WERI-Rb-1 (cell line): ENCODE measurements around the gene GFRA1.

Experiments used
- DNase-seq: peaks from one replicate; pipeline ENCODE4 v3.0.0-alpha.2; 2020
- H3K27ac ChIP-seq: fragments of 250-450 bp; sonication (Bioruptor Pico); 2 replicates; pipeline ENCODE4 v1.5.1; 2020; ENCODE audit warnings: mild to moderate bottlenecking, moderate library complexity
- H3K27me3 ChIP-seq: fragments of 250-450 bp; sonication (Bioruptor Pico); 2 replicates; pipeline ENCODE4 v1.5.1; 2021; ENCODE audit warnings: mild to moderate bottlenecking, low read depth, moderate library complexity; ENCODE audit not compliant: insufficient read depth, severe bottlenecking
- H3K36me3 ChIP-seq: fragments of 250-450 bp; sonication (Bioruptor Pico); 2 replicates; pipeline ENCODE4 v1.5.1; 2020; ENCODE audit warnings: mild to moderate bottlenecking, moderate library complexity
- H3K4me3 ChIP-seq: 2 replicates; pipeline ENCODE4 v1.5.1; 2011; ENCODE audit warnings: low read depth, mild to moderate bottlenecking, control low read depth, low read length
- H3K9me3 ChIP-seq: fragments of 250-450 bp; sonication (Bioruptor Pico); 2 replicates; pipeline ENCODE4 v1.5.1; 2021; ENCODE audit warnings: mild to moderate bottlenecking, moderate library complexity; ENCODE audit not compliant: severe bottlenecking
- TF ChIP-seq, protein P1 (sequence below): IDR thresholded peaks from 2 replicates; pipeline ENCODE4 v1.5.1; 2011; ENCODE audit warnings: low read depth, mild to moderate bottlenecking, control low read depth, inconsistent platforms, low read length

The GFRA1 gene

DNA sequence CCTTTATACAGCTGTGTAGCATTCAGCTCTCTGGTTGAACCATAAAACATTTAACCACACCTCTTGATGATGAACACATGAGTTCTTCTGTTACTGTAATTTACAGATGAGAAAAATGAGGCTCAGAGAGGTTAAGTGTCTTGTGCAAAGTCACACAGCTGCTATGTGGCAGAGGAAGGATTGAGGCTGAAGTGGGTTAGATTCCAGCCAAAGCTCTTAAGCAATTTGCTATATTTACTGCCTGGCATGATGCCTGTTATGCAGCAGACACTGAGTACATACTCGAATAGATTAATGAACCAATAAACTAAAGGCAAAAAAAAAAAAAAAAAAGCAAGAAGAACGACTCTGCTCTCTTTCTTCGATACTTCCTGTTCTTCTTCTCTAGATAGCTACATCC is 35.7 kb downstream of the GFRA1 start:
- Histone ChIP-seq H3K27ac (no peak overlapping the region), H3K9me3 (no peaks in the 10 kb centered on the region), H3K36me3 (no peaks in the 10 kb centered on the region), H3K27me3 (no peaks in the 10 kb centered on the region), H3K4me3 (no peak overlapping the region)
- TF ChIP-seq, protein P1, sequence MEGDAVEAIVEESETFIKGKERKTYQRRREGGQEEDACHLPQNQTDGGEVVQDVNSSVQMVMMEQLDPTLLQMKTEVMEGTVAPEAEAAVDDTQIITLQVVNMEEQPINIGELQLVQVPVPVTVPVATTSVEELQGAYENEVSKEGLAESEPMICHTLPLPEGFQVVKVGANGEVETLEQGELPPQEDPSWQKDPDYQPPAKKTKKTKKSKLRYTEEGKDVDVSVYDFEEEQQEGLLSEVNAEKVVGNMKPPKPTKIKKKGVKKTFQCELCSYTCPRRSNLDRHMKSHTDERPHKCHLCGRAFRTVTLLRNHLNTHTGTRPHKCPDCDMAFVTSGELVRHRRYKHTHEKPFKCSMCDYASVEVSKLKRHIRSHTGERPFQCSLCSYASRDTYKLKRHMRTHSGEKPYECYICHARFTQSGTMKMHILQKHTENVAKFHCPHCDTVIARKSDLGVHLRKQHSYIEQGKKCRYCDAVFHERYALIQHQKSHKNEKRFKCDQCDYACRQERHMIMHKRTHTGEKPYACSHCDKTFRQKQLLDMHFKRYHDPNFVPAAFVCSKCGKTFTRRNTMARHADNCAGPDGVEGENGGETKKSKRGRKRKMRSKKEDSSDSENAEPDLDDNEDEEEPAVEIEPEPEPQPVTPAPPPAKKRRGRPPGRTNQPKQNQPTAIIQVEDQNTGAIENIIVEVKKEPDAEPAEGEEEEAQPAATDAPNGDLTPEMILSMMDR = no peak
- DNase-seq = no peak

DNA sequence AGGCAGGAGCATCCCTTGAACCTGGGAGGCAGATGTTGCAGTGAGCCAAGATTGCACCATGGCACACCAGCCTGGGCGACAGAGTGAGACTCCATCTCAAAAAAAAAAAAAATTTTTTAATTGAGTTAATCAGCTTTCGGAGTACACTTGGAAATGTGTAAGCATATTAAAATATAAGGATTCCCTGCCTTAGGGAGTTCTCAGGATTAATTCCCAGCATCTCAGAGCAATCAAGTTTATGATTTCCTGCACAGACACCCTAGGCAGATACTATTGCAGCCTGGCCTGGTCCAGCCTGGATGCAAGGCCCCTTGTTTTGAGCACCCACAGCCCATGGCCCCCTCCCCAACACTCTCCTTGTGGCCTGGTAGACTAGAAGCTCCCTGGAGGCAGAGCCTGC is 39.8 kb downstream of the GFRA1 start:
- Histone ChIP-seq H3K27me3 (no peaks in the 10 kb centered on the region), H3K4me3 (no peak overlapping the region), H3K27ac (no peak overlapping the region), H3K9me3 (no peaks in the 10 kb centered on the region), H3K36me3 (no peaks in the 10 kb centered on the region)
- no peak for DNase-seq
- TF ChIP-seq, protein P1 = no peak

DNA sequence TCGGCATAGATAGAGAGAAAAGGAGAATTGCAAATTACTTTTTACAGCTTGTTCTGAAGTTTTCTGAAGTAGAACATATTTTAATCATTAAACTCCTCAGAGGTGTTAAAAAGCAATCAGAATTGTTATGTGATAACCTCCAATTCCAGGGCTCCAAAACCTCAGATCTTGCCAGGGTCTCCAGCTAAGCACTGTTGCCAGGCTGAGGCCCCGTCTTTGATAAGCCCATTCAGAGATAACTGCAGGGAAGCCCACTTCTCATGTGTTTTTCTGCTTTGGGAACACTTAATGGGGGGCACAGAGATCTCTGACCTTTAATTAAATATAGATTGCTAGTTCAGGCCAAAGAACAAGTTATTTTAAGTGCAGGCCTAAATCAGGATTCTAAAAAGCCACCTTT is 40.4 kb downstream of the GFRA1 start:
- no peak for DNase-seq
- no peak overlapping the region for H3K27ac ChIP-seq
- H3K4me3 ChIP-seq = no peak overlapping the region
- H3K27me3 ChIP-seq = no peaks in the 10 kb centered on the region
- no peaks in the 10 kb centered on the region for H3K9me3 ChIP-seq
- TF ChIP-seq, protein P1 = no peak
- no peaks in the 10 kb centered on the region for H3K36me3 ChIP-seq

DNA sequence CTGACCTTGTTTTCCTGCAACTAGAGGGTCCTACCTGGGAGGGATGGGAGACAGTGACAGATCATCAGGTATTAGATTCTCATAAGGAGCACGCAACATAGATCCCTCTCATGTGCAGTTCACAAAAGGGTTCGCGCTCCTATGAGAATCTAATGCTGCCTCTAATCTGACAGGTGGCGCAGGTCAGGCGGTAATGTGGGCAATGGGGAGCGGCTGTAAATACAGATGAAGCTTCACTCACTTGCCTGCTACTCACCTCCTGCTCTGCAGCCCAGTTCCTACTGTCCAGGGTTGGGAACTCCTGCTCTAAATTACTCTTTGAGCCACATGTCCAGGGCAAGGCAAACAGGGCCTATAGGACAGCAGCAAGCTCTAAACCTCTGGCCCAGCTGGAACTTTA is 46.2 kb downstream of the GFRA1 start:
- H3K27ac ChIP-seq = no peak overlapping the region
- TF ChIP-seq, protein P1 = no peak
- no peaks in the 10 kb centered on the region for H3K27me3 ChIP-seq
- DNase-seq = no peak
- H3K4me3 ChIP-seq = no peak overlapping the region
- H3K36me3 ChIP-seq = no peaks in the 10 kb centered on the region
- H3K9me3 ChIP-seq = no peaks in the 10 kb centered on the region

DNA sequence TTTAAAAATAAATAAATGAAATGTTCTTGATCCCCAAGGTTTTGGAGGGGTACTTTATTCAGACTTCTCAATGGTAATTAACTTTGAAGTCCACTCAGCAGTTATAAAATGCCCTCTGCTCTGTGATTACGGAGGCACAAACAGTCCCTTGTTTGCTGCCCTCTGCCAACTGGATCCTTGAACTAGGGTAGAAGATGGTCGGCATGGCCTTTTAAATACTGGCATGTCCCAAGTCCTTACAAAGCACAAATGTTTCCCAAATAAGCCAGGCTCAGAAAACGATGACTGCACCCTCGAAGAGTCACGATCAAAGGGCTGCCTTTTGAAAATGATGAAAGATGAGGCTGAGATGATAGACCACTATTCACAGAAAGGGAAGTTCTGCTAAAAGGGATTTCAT is 47.0 kb downstream of the GFRA1 start:
- Histone ChIP-seq H3K27ac (no peak overlapping the region), H3K4me3 (no peak overlapping the region), H3K27me3 (no peaks in the 10 kb centered on the region), H3K36me3 (no peaks in the 10 kb centered on the region), H3K9me3 (no peaks in the 10 kb centered on the region)
- no peak for DNase-seq
- TF ChIP-seq, protein P1 = no peak

DNA sequence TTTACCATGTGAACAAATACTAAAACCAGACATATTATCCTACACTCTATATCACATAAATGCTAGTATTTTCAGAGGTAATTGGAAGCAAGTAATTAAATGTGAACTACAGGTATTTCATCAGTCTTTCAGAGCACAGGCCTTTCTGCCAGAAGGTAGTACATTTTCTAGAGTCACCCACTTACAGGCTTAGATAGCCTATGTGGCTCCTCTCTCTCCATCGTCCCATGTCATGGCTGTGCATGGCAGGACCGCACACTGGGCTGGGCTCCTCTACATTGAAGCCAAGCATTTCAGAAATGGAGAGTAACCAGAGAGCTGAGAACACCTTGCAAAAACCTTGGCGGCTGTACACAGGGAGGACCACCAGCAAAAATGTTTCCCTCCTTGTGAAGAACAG is 49.7 kb downstream of the GFRA1 start:
- Histone ChIP-seq H3K36me3 (no peaks in the 10 kb centered on the region), H3K27ac (no peak overlapping the region), H3K9me3 (no peaks in the 10 kb centered on the region), H3K4me3 (no peak overlapping the region), H3K27me3 (no peaks in the 10 kb centered on the region)
- DNase-seq = no peak
- TF ChIP-seq, protein P1 = no peak
